ENCODE data around the gene EML3.
A peak's percentile ranks its signal among the peaks of the same experiment; 100 is the strongest.
"Not testable (repeated sequence)": the region's sequence is repeated elsewhere in the genome, so short reads cannot be mapped to it uniquely, and the experiment has no call there.

EML3 gene

DNA sequence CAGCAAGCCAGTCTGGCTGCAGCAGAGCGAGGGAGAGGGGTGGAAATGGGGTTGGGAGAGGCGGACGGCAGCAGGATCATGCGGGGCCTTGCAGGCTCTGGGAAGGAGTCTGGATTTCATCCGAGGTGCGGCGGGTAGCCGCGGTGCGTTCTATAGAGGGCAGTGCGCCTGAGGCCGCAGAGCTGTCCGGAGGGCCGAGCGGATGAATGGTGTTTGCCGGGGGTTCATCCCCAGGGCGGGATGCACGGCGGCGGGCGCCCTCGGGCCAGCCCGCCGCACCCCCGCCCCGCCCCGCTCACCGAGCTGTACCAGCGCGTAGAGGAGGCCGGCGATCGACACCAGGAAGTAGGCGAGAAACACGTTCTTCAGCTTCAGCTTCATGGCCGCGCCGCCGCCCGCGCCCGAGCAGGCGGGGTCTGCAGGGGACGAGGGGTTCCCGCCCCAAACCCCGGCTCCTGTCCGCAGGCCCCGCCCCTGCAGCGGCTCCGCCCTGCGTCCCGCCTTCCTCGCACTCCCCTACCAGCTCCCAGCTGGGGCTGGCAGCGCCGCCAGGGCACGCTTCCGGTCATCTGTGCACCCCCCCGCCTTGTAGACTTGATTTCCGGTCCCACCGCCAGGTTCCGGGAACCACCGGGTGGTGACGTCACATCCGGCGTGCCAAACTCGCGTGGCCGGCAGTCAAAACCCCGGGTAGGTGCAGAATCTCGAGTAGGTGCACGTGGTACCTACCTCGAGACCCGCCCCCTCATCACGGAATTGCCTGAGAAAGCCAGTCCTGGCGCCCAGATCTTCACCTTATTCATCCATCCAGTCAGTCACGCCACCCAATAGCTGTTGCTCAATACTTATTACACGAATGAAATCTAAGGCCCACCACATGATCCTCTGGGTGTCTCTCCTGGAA lies 9.2 kb upstream of the EML3 start, which contains the start of gene B3GAT3:
Gene B3GAT3, minus strand, starts transcription at position 420 of the 904 bp plus-strand sequence. Its CDS starts 39 bp downstream, at position 381.
- peak within 1 kb of the TSS; percentile 49 to 88 (median 75) for H3K4me3 ChIP-seq

DNA sequence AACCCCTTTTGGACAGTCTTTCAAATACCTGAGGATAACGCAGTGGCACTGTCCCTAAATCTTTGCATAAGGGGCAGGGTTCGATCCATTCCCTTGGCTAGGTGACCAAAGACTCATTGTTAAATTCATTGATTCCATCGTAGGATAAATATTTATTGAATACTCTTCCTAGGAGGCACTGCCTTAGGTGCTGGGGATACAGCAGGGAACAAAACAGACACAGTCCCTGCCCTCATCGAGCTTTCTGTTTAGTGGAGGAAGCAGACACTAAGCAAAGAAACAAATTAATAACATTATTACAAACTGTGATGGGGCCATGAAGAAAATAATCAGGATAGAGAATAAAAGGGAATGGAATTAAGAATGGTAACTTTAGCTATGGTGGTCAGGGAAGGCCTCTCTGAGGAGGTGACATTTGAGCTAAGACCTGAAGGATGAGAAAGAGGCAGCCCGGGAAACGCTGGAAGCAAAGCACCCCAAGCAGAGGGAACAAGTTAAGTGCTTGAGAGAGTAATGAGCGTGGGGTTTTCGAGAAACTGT lies 8.5 kb upstream of the EML3 start:
- Histone ChIP-seq H3K27ac (peak overlapping the region; percentile 23 to 98 (median 91)), H3K4me3 (peak overlapping the region; percentile 49 to 88 (median 75))

More for the DNA sequence above, 9.2 kb upstream of the EML3 start, which contains the start of gene B3GAT3:
- peak within 1 kb of the TSS; percentile 23 to 98 (median 91) for H3K27ac ChIP-seq

- not testable (repeated sequence) for H3K4me3 ChIP-seq, H3K27ac ChIP-seq
Observed at GRCh38 chr11:62616957-62617356, 4.4 kb upstream of the EML3 start.

DNA sequence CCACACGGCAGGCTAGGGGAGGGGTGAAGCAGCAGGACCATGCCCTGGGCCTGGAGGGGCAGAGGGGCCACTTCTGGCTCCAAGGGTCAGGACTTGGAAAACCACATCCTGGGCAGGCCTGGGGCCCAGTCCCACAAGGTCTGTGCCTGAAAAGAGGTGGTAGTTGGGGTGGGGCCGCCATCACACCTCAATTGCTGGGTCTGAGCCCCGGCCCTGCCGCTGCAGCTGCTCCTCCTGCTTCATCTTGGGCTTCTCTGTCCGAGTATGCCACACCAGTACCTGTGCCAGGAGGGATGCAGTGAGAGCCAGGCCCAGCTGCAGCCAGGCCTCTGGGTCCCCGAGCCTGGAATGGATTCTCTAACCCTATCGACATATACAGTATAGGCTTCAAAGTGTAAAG lies 2.9 kb upstream of the EML3 start:
- H3K27ac ChIP-seq: peak overlapping the region in 2 of 21 experiments; percentile 5 to 11
- no peak overlapping the region for H3K4me3 ChIP-seq

GRCh38 chr11:62614275-62614674 lies 1.7 kb upstream of the EML3 start:
- no peak overlapping the region for H3K4me3 ChIP-seq
- peak overlapping the region in 11 of 21 experiments; percentile 16 to 99 (median 97) for H3K27ac ChIP-seq

- peak overlapping the region in 20 of 21 experiments; percentile 88 to 99 (median 96) for H3K27ac ChIP-seq
- H3K4me3 ChIP-seq: peak overlapping the region in 6 of 7 experiments; percentile 62 to 87 (median 74)
Observed at GRCh38 chr11:62613291-62613778, 760 bp upstream of the EML3 start.

DNA sequence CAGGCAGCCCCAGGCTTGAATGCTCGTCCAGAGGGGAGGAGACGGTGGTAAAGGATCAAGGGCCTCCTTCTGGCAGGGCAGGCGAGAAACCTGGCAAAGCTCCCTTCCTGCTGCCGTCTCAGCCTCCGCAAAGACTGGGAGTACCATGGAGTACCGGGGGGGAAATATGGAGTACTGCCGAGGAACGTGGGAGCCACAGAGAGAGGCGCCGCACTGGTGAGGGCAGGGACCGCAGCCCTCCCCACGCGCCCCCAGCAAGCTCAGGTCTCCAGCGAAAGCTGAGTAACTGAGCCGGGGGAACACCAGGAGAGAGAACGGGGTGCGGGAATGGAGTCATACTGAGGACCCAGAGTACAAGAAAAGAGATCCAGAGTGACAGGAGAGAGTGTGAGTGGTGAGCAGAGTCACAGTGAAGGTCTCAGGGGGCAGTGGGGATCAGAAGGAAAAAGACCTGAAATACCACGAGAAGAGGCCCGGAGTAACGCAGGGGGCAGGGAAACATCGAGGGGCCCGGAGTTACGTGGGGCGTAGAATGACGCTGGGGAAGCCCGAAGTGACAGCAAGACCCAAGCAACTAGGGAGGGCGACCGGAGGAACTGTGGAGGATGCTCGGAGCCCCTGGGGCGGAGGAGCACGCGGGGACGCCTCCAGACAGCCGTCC lies 740 bp downstream of the EML3 start:
- Histone ChIP-seq H3K27ac (peak overlapping the region; percentile 88 to 99 (median 96)), H3K4me3 (peak overlapping the region; percentile 62 to 87 (median 75))

DNA sequence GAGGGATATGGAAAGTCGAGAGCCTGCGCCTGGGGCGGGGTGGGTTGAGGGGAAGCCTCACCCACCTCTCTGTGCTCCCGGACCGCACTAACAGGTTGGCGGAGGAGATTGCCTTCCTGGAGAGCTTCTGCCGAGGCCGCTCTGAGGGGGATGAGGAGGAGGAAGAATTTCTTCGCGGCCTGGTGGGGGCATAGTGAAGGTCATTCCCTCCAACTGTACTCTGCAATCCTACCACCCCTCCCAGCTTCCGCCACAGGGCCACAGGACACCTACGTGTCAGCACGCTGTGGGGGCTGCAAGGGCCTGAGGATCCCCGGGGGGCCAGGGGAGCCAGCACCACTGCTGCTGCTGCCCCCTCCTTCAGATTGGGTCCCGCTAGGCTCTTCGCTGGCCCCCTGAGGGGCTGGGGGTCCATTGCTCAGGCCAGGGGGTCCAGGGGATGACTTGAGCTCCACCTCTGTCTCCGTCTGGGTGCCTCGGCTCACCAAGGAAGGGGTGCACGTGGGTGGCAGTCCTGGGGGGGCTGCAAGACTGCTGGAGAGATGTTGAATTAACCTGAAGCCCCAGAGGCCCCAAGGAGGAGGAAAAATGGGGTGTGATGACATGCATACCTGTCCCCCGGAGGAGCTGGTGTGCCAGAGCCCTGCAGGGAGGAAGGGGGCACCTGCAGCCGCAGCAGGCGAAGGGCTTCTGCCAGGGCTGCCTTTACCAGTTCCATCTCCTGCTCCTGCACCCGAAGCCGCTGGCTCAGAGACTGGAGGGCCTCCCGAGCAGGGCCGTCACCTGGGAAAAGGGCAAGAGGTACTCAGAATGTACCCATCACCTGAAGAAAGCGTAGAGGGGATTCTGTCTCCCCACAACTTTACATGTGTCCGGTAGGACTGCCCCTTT lies 1.5 kb downstream of the EML3 start:
- H3K27ac ChIP-seq: peak overlapping the region; percentile 88 to 99 (median 96)
- H3K4me3 ChIP-seq: peak overlapping the region; percentile 62 to 87 (median 75)

DNA sequence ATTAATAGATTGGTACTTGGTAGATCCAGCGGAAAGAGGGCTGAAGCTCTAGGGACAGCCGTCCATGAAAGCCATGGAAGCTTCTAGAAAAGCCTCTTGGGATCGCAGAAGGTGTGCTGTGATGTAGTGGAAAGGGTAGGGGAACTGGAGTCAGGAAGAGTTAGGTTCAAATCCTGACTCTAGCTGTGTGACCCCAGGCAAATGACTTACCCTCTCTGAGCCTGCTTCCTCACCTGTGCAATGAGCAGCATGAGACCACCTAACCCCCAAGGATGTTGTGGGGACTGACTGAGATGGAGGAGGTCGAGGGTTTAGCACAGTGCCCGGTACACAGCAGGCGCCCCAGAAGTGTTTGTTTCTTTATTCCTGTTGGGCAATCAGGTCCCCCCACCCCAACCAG lies 2.2 kb downstream of the EML3 start:
- no peak overlapping the region for H3K27ac ChIP-seq
- no peak overlapping the region for H3K4me3 ChIP-seq

DNA sequence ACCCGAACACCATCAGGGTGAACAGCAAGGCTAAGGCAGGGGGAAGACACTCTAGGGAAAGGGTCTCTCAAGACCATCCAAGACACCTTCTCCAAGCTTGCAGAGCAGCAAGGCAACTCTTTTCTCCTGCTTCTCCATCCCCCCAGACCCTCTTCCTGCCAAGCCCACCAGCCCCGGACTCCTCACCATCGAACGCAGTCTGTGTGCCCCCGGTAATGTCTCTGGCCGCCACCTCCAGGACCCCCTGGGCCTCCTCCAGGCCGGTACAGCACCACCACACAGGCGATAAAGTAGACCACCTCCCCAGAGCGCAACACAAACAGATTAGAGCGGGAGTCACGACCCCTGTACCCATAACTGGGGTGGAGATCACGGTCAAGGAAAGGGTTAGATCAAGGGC lies 3.8 kb downstream of the EML3 start:
- Histone ChIP-seq H3K4me3 (no peak overlapping the region), H3K27ac (no peak overlapping the region)

DNA sequence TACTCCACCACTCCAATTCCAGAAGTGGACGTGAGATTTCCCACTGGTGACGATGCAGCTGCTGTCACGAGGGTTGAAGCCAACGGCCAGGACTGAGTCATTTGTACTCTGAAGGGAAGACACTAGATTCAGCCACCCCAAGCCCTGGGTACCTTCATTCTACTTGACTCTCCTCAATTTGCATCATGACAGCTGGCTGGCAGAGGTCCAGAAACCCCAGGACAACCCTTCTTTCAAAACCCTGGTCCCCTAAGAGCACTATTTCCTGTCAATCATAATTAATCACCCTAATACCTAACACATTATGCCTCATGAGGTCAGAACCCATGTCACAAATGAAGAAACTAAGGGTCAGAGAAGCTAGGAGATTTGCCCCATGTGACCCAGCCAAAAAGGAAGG lies 4.9 kb downstream of the EML3 start:
- Histone ChIP-seq H3K4me3 (no peak overlapping the region), H3K27ac (no peak overlapping the region)

DNA sequence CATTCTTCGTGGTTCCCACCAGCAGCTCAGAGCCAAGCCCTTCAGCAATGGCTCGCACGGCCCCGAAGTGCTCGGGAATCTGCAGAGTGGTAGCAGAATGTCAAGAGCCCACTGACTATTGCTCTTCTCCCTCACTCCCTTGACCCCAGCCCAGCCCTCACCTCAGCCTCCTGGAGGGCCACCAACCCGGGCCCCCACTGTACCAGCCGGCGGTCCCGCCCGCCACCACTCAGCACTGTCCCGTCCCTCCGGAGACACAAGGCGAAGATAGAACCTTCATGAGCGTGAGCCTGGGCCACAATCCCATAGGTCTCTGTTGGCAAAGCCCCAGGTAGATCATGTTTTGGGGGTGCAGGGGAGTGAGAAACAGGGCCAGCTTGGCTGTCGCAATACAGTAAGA lies 6.7 kb downstream of the EML3 start:
- no peak overlapping the region for H3K4me3 ChIP-seq
- H3K27ac ChIP-seq: no peak overlapping the region

- no peak overlapping the region for H3K27ac ChIP-seq
- no peak overlapping the region for H3K4me3 ChIP-seq
Observed at GRCh38 chr11:62605467-62605866, 7.1 kb downstream of the EML3 start.

- Histone ChIP-seq H3K27ac (no peak overlapping the region), H3K4me3 (no peak overlapping the region)
Observed at GRCh38 chr11:62604460-62605120, 8.0 kb downstream of the EML3 start.

DNA sequence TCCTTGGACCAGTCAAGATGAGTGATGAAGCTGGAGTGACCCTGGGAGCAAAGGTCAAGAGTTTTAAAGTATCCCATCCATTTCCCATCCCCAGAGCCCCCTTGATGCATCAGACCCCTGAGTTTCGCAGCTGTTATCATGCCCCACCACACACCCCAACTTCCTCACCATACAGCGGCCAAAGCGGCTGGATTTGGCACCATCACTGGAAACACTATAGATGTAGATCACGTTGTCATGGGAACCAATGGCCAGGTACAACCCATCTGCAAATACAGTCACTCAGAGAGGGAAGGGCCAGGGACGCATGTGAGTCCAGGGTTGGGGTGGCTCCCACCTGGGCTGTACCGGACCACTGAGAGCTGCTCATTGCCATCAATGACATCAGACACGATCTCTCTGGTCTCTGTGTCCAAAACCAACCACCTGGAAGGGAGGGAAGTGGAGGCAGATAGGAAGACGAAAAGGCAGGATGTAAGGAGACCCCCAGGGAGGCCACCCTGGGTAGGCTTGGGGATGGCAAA lies 8.7 kb downstream of the EML3 start:
- Histone ChIP-seq H3K4me3 (no peak overlapping the region), H3K27ac (no peak overlapping the region)

- Histone ChIP-seq H3K4me3 (peak overlapping the region in 6 of 7 experiments; percentile 73 to 99 (median 92)), H3K27ac (peak overlapping the region in 18 of 21 experiments; percentile 58 to 100 (median 98))
Observed at GRCh38 chr11:62603072-62603408, 9.5 kb downstream of the EML3 start.

GRCh38 chr11:62602141-62603071 lies 10.2 kb downstream of the EML3 start:
- peak overlapping the region; percentile 73 to 99 (median 92) for H3K4me3 ChIP-seq
- H3K27ac ChIP-seq: peak overlapping the region in 20 of 21 experiments; percentile 58 to 100 (median 98)

All from skin epidermis (tissue), 12 donors.